ENCODE results near the gene FGF14. TPM values are rescaled to one million over a fixed set of nuclear protein-coding genes. Genes with fewer than 3 reads are reported as not detected.

Gene FGF14
- total and polyA plus RNA-seq, 2 donors (not counting 3 experiments of a cell fraction or from before 2014, with no cell fraction given): not detected

- H2AFZ ChIP-seq (ENCODE audit: low read depth, low read length): no peak overlapping the region
Observed at GRCh38 chr13:101866889-101867581, 534.8 kb downstream of the FGF14 start.

More at GRCh38 chr13:101866889-101867581, 534.8 kb downstream of the FGF14 start:
- H3K27me3 ChIP-seq (ENCODE audit: control insufficient read depth in 2 of 2, insufficient read depth in 2 of 2, low read length in 2 of 2): no peaks in the 10 kb centered on the region
- no peaks in the 10 kb centered on the region for H3K9me1 ChIP-seq (replicated peaks; ENCODE audit: control insufficient read depth, extremely low read depth, insufficient read depth, low read length)
- dilution Hi-C loops (cut with MboI; ENCODE audit: extremely low pct_ligation_motif_present, low sequenced_read_pairs): no loop called here
- ChIA-PET POLR2A (no interaction called here), CTCF (interaction anchor here (0.7 kb wide), 1 partner anchor 58 kb away, joined by 4 read pairs; no protein-coding TSS in a partner anchor)
- H3K4me2 ChIP-seq (ENCODE audit: insufficient read depth, low read length): no peak overlapping the region
- H3K4me3 ChIP-seq (replicated peaks in 1 of 3; ENCODE audit: insufficient read depth in 1 of 3, low read depth in 1 of 3, low read length in 3 of 3): no peak overlapping the region
- no peak for DNase-seq (ENCODE audit: low read depth, low spot score)
- H3K36me3 ChIP-seq (ENCODE audit: control insufficient read depth in 2 of 2, extremely low read depth in 1 of 2, insufficient read depth in 2 of 2, low read length in 2 of 2): no peaks in the 10 kb centered on the region
- H3K4me1 ChIP-seq (ENCODE audit: control insufficient read depth, extremely low read depth, insufficient read depth, low read length): no peaks in the 10 kb centered on the region
- intact Hi-C loops (cut with micrococcal nuclease): no loop called here
- H4K20me1 ChIP-seq (replicated peaks; ENCODE audit: control insufficient read depth, extremely low read depth, insufficient read depth, low read length): no peaks in the 10 kb centered on the region
- H3K79me2 ChIP-seq (ENCODE audit: control insufficient read depth, insufficient read depth, low read length): no peaks in the 10 kb centered on the region
- BruUV-seq (replicated peaks): no TSS peak
- H3K9me3 ChIP-seq (replicated peaks; ENCODE audit: control insufficient read depth, insufficient read depth, low read length): no peaks in the 10 kb centered on the region
- H3K9ac ChIP-seq (replicated peaks; ENCODE audit: extremely low read depth, insufficient read depth, low read length): no peak overlapping the region
- TF ChIP-seq MAX (IDR thresholded peaks at IDR 0.05; ENCODE audit: insufficient read depth, insufficient read length): no peak
- TF ChIP-seq CTCF (IDR thresholded peaks at IDR 0.05; ENCODE audit: extremely low read depth in 1 of 2, insufficient read depth in 1 of 2, low read depth in 1 of 2, low read length in 2 of 2): no peak
- TF ChIP-seq EZH2 (IDR thresholded peaks at IDR 0.05; ENCODE audit: borderline replicate concordance, low read depth, low read length, severe bottlenecking): no peak
- no peak for TF ChIP-seq POLR2AphosphoS5 (IDR thresholded peaks at IDR 0.05; ENCODE audit: insufficient read depth, low read depth, low read length)
- TF ChIP-seq POLR2A (IDR thresholded peaks at IDR 0.05; ENCODE audit: low read depth, low read length): no peak
- no peak for TF ChIP-seq MYC (IDR thresholded peaks at IDR 0.05; ENCODE audit: low read depth, low read length)
- TF ChIP-seq JUN (IDR thresholded peaks at IDR 0.05; ENCODE audit: borderline replicate concordance, insufficient read depth, insufficient read length, low read depth): no peak
- no peak for TF ChIP-seq GATA2 (IDR thresholded peaks at IDR 0.05; ENCODE audit: insufficient read depth, insufficient read length, low read depth, low read length)
- TF ChIP-seq FOS (IDR thresholded peaks at IDR 0.05; ENCODE audit: borderline replicate concordance, insufficient read depth, low read length): no peak
- H3K27ac ChIP-seq (ENCODE audit: insufficient read depth, low read depth, low read length): no peak overlapping the region
- no peak for FAIRE-seq
